ENCODE results near the gene HMCN2. TPM values are rescaled to one million over a fixed set of nuclear protein-coding genes. Genes with fewer than 3 reads are reported as not detected.
A peak's percentile ranks its signal among the peaks of the same experiment; 100 is the strongest.

Gene HMCN2
- total RNA-seq, 2 experiments from 2014 or later: not detected

DNA sequence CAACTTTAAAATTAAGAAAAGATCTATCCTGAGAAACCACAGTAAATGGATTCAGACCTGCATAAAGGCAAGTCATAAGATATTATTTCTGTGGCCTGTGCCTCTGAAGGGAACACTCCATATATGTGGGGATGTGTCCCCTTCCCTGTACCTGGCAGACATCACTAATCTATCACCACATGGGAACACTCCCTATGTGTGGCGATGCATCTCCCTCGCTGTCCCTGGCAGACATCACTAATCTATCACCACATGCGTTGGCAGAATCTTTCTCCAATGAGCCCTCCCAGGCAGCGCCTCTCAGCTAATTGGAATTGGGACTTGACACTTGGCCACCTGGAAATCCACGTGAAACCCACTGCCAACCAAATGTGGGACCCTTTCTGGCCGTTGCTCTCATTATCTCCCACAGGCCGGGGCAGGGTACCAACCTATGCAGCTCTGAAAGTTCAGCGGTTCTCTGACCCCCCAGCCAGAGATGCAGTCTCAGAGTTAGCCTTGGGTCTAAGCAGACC, 154.0 kb downstream of the HMCN2 start:
- Mint-ChIP-seq H3K36me3 (ENCODE audit: low read depth) (no peaks in the 10 kb centered on the region), H3K27ac (no peak overlapping the region), H3K4me3 (no peak overlapping the region), H3K9me3 (no peaks in the 10 kb centered on the region), H3K27me3 (no peaks in the 10 kb centered on the region), H3K4me1 (no peaks in the 10 kb centered on the region)
- ChIA-PET CTCF (interaction anchor here (0.6 to 0.7 kb wide), 2 partner anchors 178 to 369 kb away, joined by 3 read pairs; no protein-coding TSS in a partner anchor), POLR2A (no interaction called here)
- DNase-seq: no peak

DNA sequence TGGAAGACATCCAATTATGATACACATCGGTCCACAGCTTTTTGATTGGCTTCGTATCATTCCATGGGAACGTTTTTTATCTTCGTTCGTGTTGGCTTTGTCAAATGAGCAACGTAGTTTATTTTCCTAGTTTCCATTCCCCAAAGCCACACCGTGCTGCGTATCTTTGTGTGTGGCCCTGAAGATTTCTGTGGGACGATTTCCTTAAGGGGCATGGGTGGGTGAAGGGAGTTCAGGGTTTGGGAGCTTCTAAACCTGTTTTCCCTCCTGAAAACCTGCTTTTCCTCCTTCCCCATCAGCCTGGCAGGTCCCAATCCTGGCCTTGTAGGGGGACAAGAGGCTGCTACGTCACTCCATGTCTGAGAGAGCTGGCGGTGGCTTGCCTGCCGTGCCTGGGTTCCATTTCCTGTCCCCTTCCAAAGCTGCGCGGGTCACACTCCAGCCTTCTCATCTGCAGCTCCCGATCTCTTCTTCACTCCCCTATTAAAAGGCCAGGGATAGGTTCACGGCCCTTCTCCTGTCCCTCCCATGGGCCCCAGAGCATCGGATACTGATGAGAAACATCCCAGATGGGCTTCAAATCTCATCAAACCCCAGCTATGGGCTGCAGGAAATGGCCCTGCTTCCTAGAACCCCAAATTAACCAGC, 155.7 kb downstream of the HMCN2 start:
- no peaks in the 10 kb centered on the region for H3K27me3 Mint-ChIP-seq
- DNase-seq: no peak
- no peak overlapping the region for H3K27ac Mint-ChIP-seq
- no peak overlapping the region for H3K4me3 Mint-ChIP-seq
- H3K9me3 Mint-ChIP-seq: no peaks in the 10 kb centered on the region
- H3K4me1 Mint-ChIP-seq: no peaks in the 10 kb centered on the region
- no peaks in the 10 kb centered on the region for H3K36me3 Mint-ChIP-seq (ENCODE audit: low read depth)
- CTCF ChIA-PET: interaction anchor here (0.6 kb wide), 1 partner anchor 17 kb away, joined by 3 read pairs; no protein-coding TSS in a partner anchor
- POLR2A ChIA-PET: no interaction called here

GRCh38 chr9:130421802-130422276, 156.3 kb downstream of the HMCN2 start:
- Mint-ChIP-seq H3K27me3 (no peaks in the 10 kb centered on the region), H3K27ac (no peak overlapping the region), H3K4me3 (no peak overlapping the region), H3K36me3 (ENCODE audit: low read depth) (no peaks in the 10 kb centered on the region), H3K4me1 (no peaks in the 10 kb centered on the region), H3K9me3 (no peaks in the 10 kb centered on the region)
- CTCF ChIA-PET: interaction anchor here (0.6 kb wide), 1 partner anchor 16 kb away, joined by 3 read pairs; no protein-coding TSS in a partner anchor
- POLR2A ChIA-PET: no interaction called here
- no peak for DNase-seq

DNA sequence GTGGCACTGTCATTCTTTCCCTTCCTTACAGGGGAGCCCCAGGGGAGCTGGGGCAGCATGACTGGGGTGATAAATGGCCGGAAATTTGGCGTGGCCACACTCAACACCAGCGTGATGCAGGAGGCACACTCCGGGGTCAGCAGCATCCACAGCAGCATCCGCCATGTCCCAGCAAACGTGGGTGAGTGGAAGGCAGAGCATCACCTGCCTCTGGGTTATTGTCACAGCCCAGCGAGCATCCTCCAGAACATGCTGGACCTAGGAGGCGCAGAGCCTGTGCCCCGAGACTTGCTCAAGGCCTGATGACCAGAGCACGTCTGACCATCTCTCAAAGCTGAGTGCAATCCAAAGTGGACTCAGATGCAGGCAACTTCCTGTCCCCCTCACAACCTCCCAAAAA, 157.0 kb downstream of the HMCN2 start:
- Mint-ChIP-seq H3K9me3 (no peaks in the 10 kb centered on the region), H3K27ac (no peak overlapping the region), H3K4me3 (no peak overlapping the region), H3K36me3 (ENCODE audit: low read depth) (no peaks in the 10 kb centered on the region), H3K4me1 (no peaks in the 10 kb centered on the region), H3K27me3 (no peaks in the 10 kb centered on the region)
- no peak for DNase-seq
- CTCF ChIA-PET: no interaction called here
- POLR2A ChIA-PET: no interaction called here

DNA sequence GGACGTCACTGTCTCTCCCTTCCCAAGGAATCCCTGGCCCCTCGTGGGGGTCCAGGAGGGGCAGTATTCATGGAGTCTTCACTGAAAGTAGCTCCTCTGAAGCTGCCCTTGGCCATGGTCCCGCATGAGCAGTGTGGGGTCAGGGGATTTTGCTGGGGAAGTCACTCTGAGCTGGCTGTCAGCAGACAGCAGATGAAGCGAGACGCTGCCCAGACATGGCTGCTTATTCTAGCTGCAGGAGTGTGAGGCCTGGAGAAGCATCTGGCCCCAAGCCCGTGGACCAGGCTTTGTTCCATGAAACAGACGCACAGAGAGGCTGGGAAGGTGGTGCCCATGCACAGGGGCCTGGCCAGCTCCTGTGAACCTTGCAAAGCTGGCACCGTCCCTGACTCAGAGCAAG, 157.7 kb downstream of the HMCN2 start:
- Mint-ChIP-seq H3K27me3 (no peaks in the 10 kb centered on the region), H3K9me3 (no peaks in the 10 kb centered on the region), H3K4me1 (no peaks in the 10 kb centered on the region), H3K36me3 (ENCODE audit: low read depth) (no peaks in the 10 kb centered on the region), H3K27ac (no peak overlapping the region), H3K4me3 (no peak overlapping the region)
- ChIA-PET CTCF (interaction anchor here (0.6 kb wide), 1 partner anchor 248 kb away, joined by 3 read pairs; no protein-coding TSS in a partner anchor), POLR2A (no interaction called here)
- DNase-seq: no peak

- H3K9me3 Mint-ChIP-seq: no peaks in the 10 kb centered on the region
- ChIA-PET CTCF (interaction anchor here (0.5 kb wide), 1 partner anchor 119 kb away, joined by 3 read pairs; no protein-coding TSS in a partner anchor), POLR2A (no interaction called here)
- DNase-seq: no peak
- H3K27me3 Mint-ChIP-seq: no peaks in the 10 kb centered on the region
- peak overlapping the region; percentile 46 for H3K27ac Mint-ChIP-seq
- H3K4me1 Mint-ChIP-seq: no peaks in the 10 kb centered on the region
- H3K36me3 Mint-ChIP-seq (ENCODE audit: low read depth): no peaks in the 10 kb centered on the region
- H3K4me3 Mint-ChIP-seq: no peak overlapping the region
Observed at GRCh38 chr9:130424595-130425454, 159.3 kb downstream of the HMCN2 start.

DNA sequence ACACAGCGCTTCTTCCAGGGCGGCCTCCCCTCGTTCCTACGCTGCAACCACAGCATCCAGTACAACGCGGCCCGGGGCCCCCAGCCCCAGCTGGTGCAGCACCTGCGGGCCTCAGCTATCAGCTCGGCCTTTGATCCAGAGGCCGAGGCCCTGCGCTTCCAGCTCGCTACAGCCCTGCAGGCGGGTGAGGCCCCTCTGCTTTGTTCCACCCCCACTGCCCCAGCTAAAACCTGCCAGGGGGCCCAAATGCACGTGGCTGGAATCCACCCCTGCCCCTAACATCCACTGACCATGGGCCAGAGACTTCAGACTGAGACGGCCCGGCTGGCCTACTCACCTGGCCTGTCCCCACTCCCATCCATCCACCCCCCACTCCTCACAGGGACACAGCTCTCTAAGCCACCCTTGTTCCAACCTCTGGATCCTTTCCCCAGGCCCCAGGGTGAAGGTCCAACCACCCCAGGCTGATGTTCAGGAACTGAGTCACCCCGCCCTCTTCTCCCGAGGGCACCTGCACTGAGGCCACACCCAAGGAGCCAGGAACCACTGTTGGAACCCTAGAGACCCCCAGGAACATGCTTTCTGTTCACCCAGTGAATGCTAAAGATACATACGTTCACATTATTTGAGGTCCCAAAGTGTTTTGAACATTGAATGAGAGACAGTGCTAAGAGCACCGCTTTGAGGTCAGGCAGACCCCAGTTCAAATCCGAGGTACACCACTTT, 160.3 kb downstream of the HMCN2 start:
- DNase-seq: no peak
- Mint-ChIP-seq H3K27ac (no peak overlapping the region), H3K4me3 (no peak overlapping the region), H3K4me1 (no peaks in the 10 kb centered on the region), H3K27me3 (no peaks in the 10 kb centered on the region), H3K9me3 (no peaks in the 10 kb centered on the region), H3K36me3 (ENCODE audit: low read depth) (no peaks in the 10 kb centered on the region)
- ChIA-PET POLR2A (no interaction called here), CTCF (no interaction called here)

DNA sequence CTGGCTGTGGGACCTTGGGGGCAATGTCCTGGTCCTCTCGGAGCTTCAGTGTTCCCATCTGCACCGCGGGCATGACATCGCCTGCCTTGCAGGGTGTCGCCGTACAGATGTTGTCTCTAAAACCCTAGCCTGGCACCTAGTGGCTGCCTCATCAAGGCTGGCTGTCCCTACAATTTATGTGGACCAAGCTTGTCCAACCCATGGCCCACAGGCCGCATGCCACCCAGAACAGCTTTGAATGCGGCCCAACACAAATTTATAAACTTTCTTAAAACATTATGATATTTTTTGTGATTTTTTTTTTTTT, 160.9 kb downstream of the HMCN2 start:
- Mint-ChIP-seq H3K9me3 (no peaks in the 10 kb centered on the region), H3K27me3 (no peaks in the 10 kb centered on the region), H3K4me3 (no peak overlapping the region), H3K36me3 (ENCODE audit: low read depth) (no peaks in the 10 kb centered on the region), H3K27ac (no peak overlapping the region), H3K4me1 (no peaks in the 10 kb centered on the region)
- POLR2A ChIA-PET: no interaction called here
- CTCF ChIA-PET: interaction anchor here (0.6 kb wide), 1 partner anchor 165 kb away, joined by 3 read pairs; no protein-coding TSS in a partner anchor
- no peak for DNase-seq

DNA sequence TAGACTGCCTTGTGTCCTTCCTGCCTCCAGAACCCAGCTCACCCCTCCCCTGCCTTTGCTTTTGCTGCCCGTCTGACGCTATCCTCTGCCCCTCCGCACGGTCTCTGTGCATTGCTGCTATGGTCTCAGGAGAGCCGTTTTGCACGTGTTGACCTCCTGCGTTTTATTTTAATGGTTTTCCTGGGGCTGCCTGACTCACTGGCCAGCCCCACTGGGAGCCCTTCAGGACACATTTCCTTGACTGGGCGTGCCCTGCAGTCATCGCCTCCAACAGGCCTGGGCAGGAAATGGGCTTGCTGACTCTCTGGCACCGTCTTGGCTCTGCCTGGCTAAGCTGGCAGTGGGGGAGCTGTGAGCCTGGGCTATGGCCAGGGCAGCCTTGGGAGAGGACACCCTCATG, 161.3 kb downstream of the HMCN2 start:
- CTCF ChIA-PET: interaction anchor here (0.6 kb wide), 1 partner anchor 166 kb away, joined by 3 read pairs; no protein-coding TSS in a partner anchor
- H3K9me3 Mint-ChIP-seq: no peaks in the 10 kb centered on the region
- no peak overlapping the region for H3K4me3 Mint-ChIP-seq
- no peak for DNase-seq
- no peaks in the 10 kb centered on the region for H3K4me1 Mint-ChIP-seq
- no peak overlapping the region for H3K27ac Mint-ChIP-seq
- H3K36me3 Mint-ChIP-seq (ENCODE audit: low read depth): no peaks in the 10 kb centered on the region
- no peaks in the 10 kb centered on the region for H3K27me3 Mint-ChIP-seq
- POLR2A ChIA-PET: no interaction called here

GRCh38 chr9:130427326-130427725, 161.8 kb downstream of the HMCN2 start:
- H3K27ac Mint-ChIP-seq: no peak overlapping the region
- ChIA-PET POLR2A (no interaction called here), CTCF (no interaction called here)
- peaks cover 1% of the 10 kb centered on the region for H3K4me1 Mint-ChIP-seq
- H3K36me3 Mint-ChIP-seq (ENCODE audit: low read depth): no peaks in the 10 kb centered on the region
- H3K4me3 Mint-ChIP-seq: no peak overlapping the region
- H3K9me3 Mint-ChIP-seq: no peaks in the 10 kb centered on the region
- peaks cover 3% of the 10 kb centered on the region for H3K27me3 Mint-ChIP-seq
- DNase-seq: no peak

- H3K4me1 Mint-ChIP-seq: peaks cover 4% of the 10 kb centered on the region
- no peaks in the 10 kb centered on the region for H3K9me3 Mint-ChIP-seq
- no peaks in the 10 kb centered on the region for H3K36me3 Mint-ChIP-seq (ENCODE audit: low read depth)
- ChIA-PET POLR2A (no interaction called here), CTCF (no interaction called here)
- DNase-seq: no peak
- peaks cover 12% of the 10 kb centered on the region for H3K27me3 Mint-ChIP-seq
- H3K4me3 Mint-ChIP-seq: no peak overlapping the region
- no peak overlapping the region for H3K27ac Mint-ChIP-seq
Observed at GRCh38 chr9:130428086-130428665, 162.6 kb downstream of the HMCN2 start.

GRCh38 chr9:130429381-130429780, 163.8 kb downstream of the HMCN2 start:
- H3K4me3 Mint-ChIP-seq: no peak overlapping the region
- ChIA-PET POLR2A (no interaction called here), CTCF (no interaction called here)
- DNase-seq: no peak
- no peak overlapping the region for H3K27ac Mint-ChIP-seq
- peaks cover 22% of the 10 kb centered on the region for H3K27me3 Mint-ChIP-seq
- H3K4me1 Mint-ChIP-seq: peaks cover 4% of the 10 kb centered on the region
- H3K9me3 Mint-ChIP-seq: no peaks in the 10 kb centered on the region
- no peaks in the 10 kb centered on the region for H3K36me3 Mint-ChIP-seq (ENCODE audit: low read depth)

Data from activated CD4-positive, alpha-beta T cell treated with anti-CD3 and anti-CD28 coated beads, Interleukin-2, amount 10 ng/mL, durations not matched to agents 7 days and 5 days (primary cell).